Fibroblast of villous mesenchyme (primary cell): Measurements from ENCODE around the gene APOA4. TPM values are rescaled to one million over a fixed set of nuclear protein-coding genes. Genes with fewer than 3 reads are reported as not detected.
A peak's percentile ranks its signal among the peaks of the same experiment; 100 is the strongest.

Experiments
- DNase-seq: peaks from one replicate; pipeline ENCODE4 v3.0.0-alpha.2; 2010; ENCODE audit warnings: low read depth
- H3K4me3 ChIP-seq: 2 replicates; pipeline ENCODE4 v1.5.1; 2011; ENCODE audit warnings: low read depth, mild to moderate bottlenecking, low read length
- CTCF ChIP-seq: IDR thresholded peaks from 2 replicates; pipeline ENCODE4 v1.5.1; 2012; ENCODE audit warnings: low read depth, mild to moderate bottlenecking, low read length; ENCODE audit not compliant: insufficient read depth
- total RNA-seq: library from RNA; depleted of rRNA; stranded (reverse); fragments of >200 nt; gene quantifications from 2 replicates; pipeline ENCODE4 v1.2.3, GENCODE V29; 2012

Gene APOA4
- total RNA-seq, 1 donor: not detected

GRCh38 chr11:116842117-116842516 is 19.0 kb upstream of the APOA4 start:
- no peak for TF ChIP-seq CTCF
- H3K4me3 ChIP-seq: no peak overlapping the region

GRCh38 chr11:116840746-116841296 is 17.7 kb upstream of the APOA4 start:
- no peak for TF ChIP-seq CTCF
- DNase-seq: no peak
- no peak overlapping the region for H3K4me3 ChIP-seq

More at GRCh38 chr11:116842117-116842516, 19.0 kb upstream of the APOA4 start:
- no peak for DNase-seq

DNA sequence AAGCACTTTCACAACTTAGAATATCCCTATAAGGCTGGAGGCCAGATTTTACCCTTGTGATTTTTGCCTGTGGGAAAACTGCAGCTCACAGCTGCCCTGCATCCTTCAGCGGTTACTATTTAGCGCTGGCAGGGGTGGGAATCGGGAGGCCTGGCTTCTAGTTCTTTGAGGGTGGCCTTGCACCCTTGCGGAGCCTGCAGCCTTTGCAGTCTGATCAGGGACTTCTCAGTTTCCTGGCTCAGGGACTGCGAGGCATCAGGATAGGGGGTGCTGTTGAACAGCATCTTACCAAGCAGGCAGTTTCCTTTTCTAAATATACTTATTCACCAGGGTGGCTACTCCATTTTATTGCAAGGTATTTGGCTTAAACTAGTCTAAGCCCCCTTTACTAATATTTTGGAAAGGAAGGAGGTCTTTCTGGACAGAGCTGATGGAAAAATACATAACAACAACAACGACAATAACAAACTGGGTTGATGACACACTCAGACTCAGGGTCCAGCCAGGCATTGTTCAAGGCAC is 17.2 kb upstream of the APOA4 start:
- peak; percentile 47 for TF ChIP-seq CTCF
- peak; percentile 55 for DNase-seq
- H3K4me3 ChIP-seq: no peak overlapping the region

DNA sequence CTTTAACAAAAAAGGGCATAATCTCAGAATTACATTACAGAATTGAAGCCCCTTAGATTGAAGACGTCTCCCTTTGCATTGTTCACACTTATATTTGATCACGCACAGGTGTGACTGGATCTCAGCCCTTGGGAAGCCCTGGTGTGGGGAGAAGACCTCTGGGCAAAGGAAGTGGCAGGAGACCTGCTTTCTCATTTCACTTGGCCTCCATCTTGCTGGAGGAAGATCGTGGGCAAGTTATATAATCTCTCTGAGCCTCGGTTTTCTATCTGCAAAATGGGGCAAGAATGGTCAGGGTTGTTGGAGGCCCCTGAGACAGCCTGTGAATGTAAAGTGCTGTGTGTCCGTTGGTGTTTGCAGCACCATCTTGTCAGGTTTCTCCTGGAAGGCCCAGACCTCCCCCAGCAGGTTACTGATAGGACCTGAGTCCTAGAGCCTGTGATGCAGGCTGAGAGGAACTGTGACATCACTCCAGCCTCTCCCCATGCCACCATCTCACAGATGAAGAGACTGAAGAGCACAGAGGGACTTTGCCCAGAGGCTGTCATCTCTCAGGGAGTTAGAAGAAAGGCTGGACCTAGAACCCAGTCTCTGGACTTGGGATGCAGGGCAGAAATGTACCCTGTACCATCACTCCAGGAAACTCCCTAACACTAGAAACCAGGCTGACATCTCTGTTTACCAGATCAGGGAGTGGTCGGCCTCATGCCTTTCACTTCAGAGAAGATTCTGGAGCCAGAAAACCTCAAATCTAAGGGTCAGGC is 15.4 kb upstream of the APOA4 start:
- no peak for TF ChIP-seq CTCF
- H3K4me3 ChIP-seq: no peak overlapping the region
- DNase-seq: no peak

DNA sequence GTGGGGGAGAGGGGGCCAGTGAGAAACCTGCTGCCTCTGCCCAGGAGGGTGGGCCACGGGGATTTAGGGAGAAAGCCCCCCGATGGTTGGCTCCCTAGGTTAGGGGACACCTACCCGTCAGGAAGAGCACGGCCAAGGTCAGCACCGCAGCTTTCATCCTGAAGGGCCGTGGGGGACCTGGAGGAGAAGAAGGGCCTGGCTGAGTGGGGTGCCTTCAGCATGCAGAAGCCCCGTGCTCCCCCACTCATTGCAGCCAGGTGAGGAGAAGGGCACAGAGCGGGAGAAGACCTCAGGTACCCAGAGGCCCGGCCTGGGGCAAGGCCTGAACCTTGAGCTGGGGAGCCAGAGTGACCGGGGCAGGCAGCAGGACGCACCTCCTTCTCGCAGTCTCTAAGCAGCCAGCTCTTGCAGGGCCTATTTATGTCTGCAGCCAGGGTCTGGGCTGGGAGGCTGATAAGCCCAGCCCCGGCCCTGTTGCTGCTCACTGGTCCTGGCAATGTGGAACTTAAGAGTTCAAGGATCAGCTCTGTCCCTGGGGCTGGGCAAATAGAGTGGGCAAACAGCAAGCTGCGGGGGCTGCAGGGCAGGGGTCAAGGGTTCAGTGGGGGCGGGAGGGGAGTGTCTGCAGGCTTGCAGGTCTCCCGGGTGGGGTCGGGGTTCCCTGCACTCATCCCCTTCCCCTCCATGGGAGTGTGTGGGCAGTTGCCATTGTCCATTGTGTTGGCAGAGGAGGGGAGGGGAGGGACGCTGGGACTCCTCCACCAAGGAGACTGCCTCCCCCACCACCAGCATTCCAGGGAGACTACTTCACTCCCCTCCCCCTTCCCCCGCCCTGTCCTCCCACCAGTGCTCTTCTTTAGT is 14.4 kb upstream of the APOA4 start, which contains the start of gene APOA1:
Gene APOA1 (minus strand): TSS at position 392 of the 861 bp plus-strand sequence. CDS start 235 bp downstream, at position 157.
- H3K4me3 ChIP-seq: no peak within 1 kb of the TSS
- DNase-seq: no peak
- TF ChIP-seq CTCF: no peak

DNA sequence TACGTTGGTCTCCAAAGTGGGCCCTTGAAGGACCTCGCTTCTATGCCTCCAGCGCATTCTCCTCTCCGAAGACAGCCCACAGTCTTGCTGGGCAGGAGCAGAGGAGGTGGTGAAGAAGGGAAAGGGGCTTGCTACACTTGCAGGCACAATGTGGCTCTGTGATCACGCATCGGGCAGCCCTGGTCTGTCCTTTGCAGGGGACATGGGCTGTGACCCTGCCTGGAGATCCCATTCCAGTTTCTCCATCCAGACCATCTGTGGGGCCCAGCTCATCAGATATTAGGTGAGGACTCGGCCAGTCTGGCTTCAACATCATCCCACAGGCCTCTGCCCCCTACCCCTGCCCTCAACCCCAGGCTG is 13.5 kb upstream of the APOA4 start:
- no peak for TF ChIP-seq CTCF
- DNase-seq: no peak
- H3K4me3 ChIP-seq: no peak overlapping the region
